IPS-NIHi11 (cell line): ENCODE measurements around the gene MAGI2.

Experiments used
- DNase-seq: peaks from one replicate; pipeline ENCODE4 v3.0.0; 2012; ENCODE audit warnings: mixed read lengths, low spot score

Gene MAGI2

GRCh38 chr7:78786055-78786454 lies 667.4 kb downstream of the MAGI2 start:
- DNase-seq: no peak

- no peak for DNase-seq
Measured at GRCh38 chr7:78783179-78783962, 670.1 kb downstream of the MAGI2 start.

GRCh38 chr7:78780560-78780959 lies 672.9 kb downstream of the MAGI2 start:
- DNase-seq: no peak

- no peak for DNase-seq
Measured at GRCh38 chr7:78779788-78780187, 673.7 kb downstream of the MAGI2 start.

GRCh38 chr7:78777829-78778228 lies 675.6 kb downstream of the MAGI2 start:
- no peak for DNase-seq

GRCh38 chr7:78770422-78771410 lies 682.8 kb downstream of the MAGI2 start:
- peak; percentile 45 for DNase-seq

- DNase-seq: no peak
Measured at GRCh38 chr7:78769481-78770101, 683.9 kb downstream of the MAGI2 start.

- DNase-seq: no peak
Measured at GRCh38 chr7:78768859-78769258, 684.6 kb downstream of the MAGI2 start.

- no peak for DNase-seq
Measured at GRCh38 chr7:78765943-78766729, 687.3 kb downstream of the MAGI2 start.

- DNase-seq: no peak
Measured at GRCh38 chr7:78764571-78764970, 688.9 kb downstream of the MAGI2 start.

- no peak for DNase-seq
Measured at GRCh38 chr7:78762625-78763024, 690.8 kb downstream of the MAGI2 start.

- no peak for DNase-seq
Measured at GRCh38 chr7:78760620-78761355, 692.7 kb downstream of the MAGI2 start.

GRCh38 chr7:78752554-78752953 lies 700.9 kb downstream of the MAGI2 start:
- DNase-seq: no peak

- no peak for DNase-seq
Measured at GRCh38 chr7:78751253-78751652, 702.2 kb downstream of the MAGI2 start.

- no peak for DNase-seq
Measured at GRCh38 chr7:78749052-78749746, 704.3 kb downstream of the MAGI2 start.

GRCh38 chr7:78747592-78747991 lies 705.9 kb downstream of the MAGI2 start:
- no peak for DNase-seq

GRCh38 chr7:78746301-78746700 lies 707.2 kb downstream of the MAGI2 start:
- no peak for DNase-seq

GRCh38 chr7:78742694-78743093 lies 710.8 kb downstream of the MAGI2 start:
- no peak for DNase-seq

GRCh38 chr7:78736548-78736947 lies 716.9 kb downstream of the MAGI2 start:
- no peak for DNase-seq

- no peak for DNase-seq
Measured at GRCh38 chr7:78734626-78735025, 718.8 kb downstream of the MAGI2 start.
